Measurements from ENCODE around the gene IL21R.
A peak's percentile ranks its signal among the peaks of the same experiment; 100 is the strongest.
"Not testable (repeated sequence)": the region's sequence is repeated elsewhere in the genome, so short reads cannot be mapped to it uniquely, and the experiment has no call there.

Gene IL21R

GRCh38 chr16:27403601-27403992, 1.6 kb downstream of the IL21R start:
- no peak for DNase-seq

GRCh38 chr16:27404163-27404823, 2.3 kb downstream of the IL21R start:
- no peak for DNase-seq

- peak; percentile 43 to 60 for DNase-seq
These were observed 3.8 kb downstream of the IL21R start for GRCh38 chr16:27405546-27406451.

- no peak for DNase-seq
These were observed 4.6 kb downstream of the IL21R start for GRCh38 chr16:27406511-27407128.

GRCh38 chr16:27407133-27407532, 5.2 kb downstream of the IL21R start:
- no peak for DNase-seq

- peak; percentile 44 to 49 for DNase-seq
These were observed 6.1 kb downstream of the IL21R start for GRCh38 chr16:27408012-27408601.

GRCh38 chr16:27408602-27409031, 6.6 kb downstream of the IL21R start:
- no peak for DNase-seq

GRCh38 chr16:27409958-27410357, 8.0 kb downstream of the IL21R start:
- DNase-seq, result not testable (repeated sequence)

- DNase-seq, result no peak
These were observed 8.8 kb downstream of the IL21R start for GRCh38 chr16:27410761-27411160.

- no peak for DNase-seq
These were observed 12.0 kb downstream of the IL21R start for GRCh38 chr16:27413956-27414355.

- DNase-seq, result no peak
These were observed 12.9 kb downstream of the IL21R start for GRCh38 chr16:27414788-27415431.

- DNase-seq, result no peak
These were observed 15.2 kb downstream of the IL21R start for GRCh38 chr16:27417047-27417671.

- no peak for DNase-seq
These were observed 20.2 kb downstream of the IL21R start for GRCh38 chr16:27421961-27422740.

GRCh38 chr16:27424772-27425498, 23.0 kb downstream of the IL21R start:
- DNase-seq, result no peak

- DNase-seq, result no peak
These were observed 24.0 kb downstream of the IL21R start for GRCh38 chr16:27425961-27426360.

- DNase-seq, result peak; percentile 70 to 74
These were observed 24.7 kb downstream of the IL21R start for GRCh38 chr16:27426423-27427408.

- no peak for DNase-seq
These were observed 25.6 kb downstream of the IL21R start for GRCh38 chr16:27427538-27427937.

GRCh38 chr16:27428026-27428785, 26.2 kb downstream of the IL21R start:
- DNase-seq, result no peak
